Endothelial cell of umbilical vein (primary cell): ENCODE results near the gene GSN.

Experiments
- CTCF ChIP-seq, 2 donors: IDR thresholded peaks; 1 replicate in 1 of 2; 2 replicates in 1 of 2; pipeline ENCODE4 v1.5.1; 2011; ENCODE audit warnings: low read length in 2 of 2, mild to moderate bottlenecking in 2 of 2, moderate library complexity in 2 of 2, control low read depth in 1 of 2, inconsistent platforms in 1 of 2, low read depth in 1 of 2; ENCODE audit not compliant: insufficient read depth in 1 of 2; ENCODE audit errors: extremely low read depth in 1 of 2
- EZH2 ChIP-seq: IDR thresholded peaks from 2 replicates; pipeline ENCODE4 v1.6.1; 2012; ENCODE audit warnings: borderline replicate concordance, low read depth, mild to moderate bottlenecking, moderate library complexity, low read length, inconsistent platforms; ENCODE audit not compliant: severe bottlenecking
- POLR2A ChIP-seq: IDR thresholded peaks from 2 replicates; pipeline ENCODE4 v1.6.1; 2012; ENCODE audit warnings: low read depth, mild to moderate bottlenecking, control low read depth, low read length

DNA sequence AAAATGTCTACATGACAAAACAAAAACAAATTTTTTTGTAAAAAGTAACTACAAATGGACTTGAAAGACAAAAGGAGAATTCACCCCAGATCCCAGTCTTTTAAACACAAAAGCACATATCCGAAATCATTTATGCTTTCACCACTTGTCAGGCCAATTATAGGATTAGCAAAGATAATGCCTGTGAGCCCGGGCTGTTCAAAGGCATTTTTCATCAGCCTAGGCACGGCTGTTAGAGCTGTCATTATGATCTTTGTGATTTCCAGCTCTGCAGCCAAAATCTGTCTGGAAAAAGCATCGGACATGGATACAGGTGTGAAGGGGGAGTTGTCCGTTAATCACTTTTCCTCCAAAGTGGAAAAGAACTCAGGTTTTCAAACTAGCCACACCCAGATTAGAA, 42.7 kb upstream of the GSN start:
- no peak for TF ChIP-seq POLR2A
- no peak for TF ChIP-seq CTCF (IDR thresholded peaks at IDR 0.05; ENCODE audit: extremely low read depth in 1 of 2, insufficient read depth in 1 of 2, low read depth in 1 of 2, low read length in 2 of 2)
- no peak for TF ChIP-seq EZH2
